HEK293 (cell line): ENCODE measurements around the gene SLC16A11.
A peak's percentile ranks its signal among the peaks of the same experiment; 100 is the strongest.

Experiments
- CTCF ChIP-seq: fragments of 450-650 bp; formaldehyde crosslinking; IDR thresholded peaks from 2 replicates; pipeline ENCODE4 v1.5.1; 2016; ENCODE audit warnings: missing biosample characterization, missing genetic modification characterization
- MYNN ChIP-seq: fragments of 450-650 bp; formaldehyde crosslinking; IDR thresholded peaks from 2 replicates; pipeline ENCODE4 v1.5.1; 2016; ENCODE audit warnings: missing biosample characterization, missing genetic modification characterization, borderline replicate concordance
- SETDB1 ChIP-seq: IDR thresholded peaks from one replicate; pipeline ENCODE4 v1.6.1; 2017; ENCODE audit warnings: mild to moderate bottlenecking, low read length, moderate library complexity, mixed read lengths; ENCODE audit not compliant: insufficient read length
- ZNF223 ChIP-seq: fragments of 450-650 bp; formaldehyde crosslinking; IDR thresholded peaks from 2 replicates; pipeline ENCODE4 v1.5.1; 2016; ENCODE audit warnings: missing biosample characterization, missing genetic modification characterization
- ZNF274 ChIP-seq, 2 experiments: fragments of 200-500 bp in 1 of 2; fragments of 450-650 bp in 1 of 2; sonication (Bioruptor generic) in 1 of 2; formaldehyde crosslinking in 1 of 2; IDR thresholded peaks; 2 replicates each; pipeline versions ENCODE4 v1.5.1 to v1.6.1; 2014 to 2016; ENCODE audit warnings: borderline replicate concordance in 1 of 2, inconsistent platforms in 1 of 2, low read length in 1 of 2, missing biosample characterization in 1 of 2, missing genetic modification characterization in 1 of 2
- ZNF623 ChIP-seq: fragments of 450-650 bp; formaldehyde crosslinking; IDR thresholded peaks from 2 replicates; pipeline ENCODE4 v1.5.1; 2016; ENCODE audit warnings: missing biosample characterization, missing genetic modification characterization
- TF ChIP-seq, protein P1 (sequence below): fragments of 450-650 bp; formaldehyde crosslinking; IDR thresholded peaks from 2 replicates; pipeline ENCODE4 v1.5.1; 2016; ENCODE audit warnings: missing biosample characterization, missing genetic modification characterization

DNA sequence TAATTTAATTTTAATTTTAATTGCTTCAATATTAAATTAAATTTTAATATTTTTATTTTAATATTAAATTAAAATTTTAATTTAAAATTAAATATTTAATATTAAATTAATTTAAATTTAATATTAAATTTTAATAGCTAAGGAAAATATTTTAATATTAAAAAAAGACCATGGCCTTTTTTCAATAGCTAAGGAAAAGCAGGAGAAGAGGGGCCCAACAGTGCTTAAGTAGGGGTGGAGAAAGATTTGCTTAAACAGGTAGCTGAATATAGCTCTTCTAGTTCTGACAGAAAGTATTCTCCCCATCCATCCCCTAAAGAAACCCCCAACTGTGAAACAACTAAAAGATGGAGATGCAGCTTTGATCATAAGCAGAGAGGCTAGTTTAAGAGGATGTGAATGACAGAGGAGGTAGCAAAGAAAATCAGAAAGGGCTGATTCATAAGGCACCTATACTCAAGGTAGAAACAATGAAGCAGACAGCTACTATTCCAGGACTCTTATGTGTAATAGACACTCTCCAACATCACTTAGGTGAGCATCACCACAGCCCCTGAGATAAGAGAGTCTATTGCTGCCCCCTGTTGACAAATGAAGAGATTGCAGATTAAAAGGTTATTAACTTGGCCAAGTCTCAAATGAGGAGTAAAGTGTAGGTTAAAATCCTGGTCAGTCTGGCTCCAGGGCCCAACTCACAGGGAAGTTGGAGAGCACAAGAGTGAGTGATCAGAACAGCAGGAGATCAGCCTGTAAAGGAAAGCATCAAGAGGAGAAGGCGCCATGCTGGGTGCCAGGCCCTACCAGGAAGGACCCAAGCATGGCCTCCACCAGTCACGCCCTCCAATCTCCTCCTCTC is 39.3 kb downstream of the SLC16A11 start:
- TF ChIP-seq CTCF (tag by site-specific recombination) (peak; percentile 58), ZNF223 (tag by site-specific recombination) (no peak), SETDB1 (no peak), ZNF623 (tag by site-specific recombination) (0 out of 2 replicates have a peak, but pooled peaks have one; percentile 24), ZNF274 (IDR thresholded peaks at IDR 0.05; ENCODE audit: low read length) (no peak), ZNF274 (tag by site-specific recombination; IDR thresholded peaks at IDR 0.05; ENCODE audit: borderline replicate concordance) (no peak), MYNN (tag by site-specific recombination) (peak; percentile 77; the same call in 1 of the 2 replicates)
- TF ChIP-seq, protein P1, sequence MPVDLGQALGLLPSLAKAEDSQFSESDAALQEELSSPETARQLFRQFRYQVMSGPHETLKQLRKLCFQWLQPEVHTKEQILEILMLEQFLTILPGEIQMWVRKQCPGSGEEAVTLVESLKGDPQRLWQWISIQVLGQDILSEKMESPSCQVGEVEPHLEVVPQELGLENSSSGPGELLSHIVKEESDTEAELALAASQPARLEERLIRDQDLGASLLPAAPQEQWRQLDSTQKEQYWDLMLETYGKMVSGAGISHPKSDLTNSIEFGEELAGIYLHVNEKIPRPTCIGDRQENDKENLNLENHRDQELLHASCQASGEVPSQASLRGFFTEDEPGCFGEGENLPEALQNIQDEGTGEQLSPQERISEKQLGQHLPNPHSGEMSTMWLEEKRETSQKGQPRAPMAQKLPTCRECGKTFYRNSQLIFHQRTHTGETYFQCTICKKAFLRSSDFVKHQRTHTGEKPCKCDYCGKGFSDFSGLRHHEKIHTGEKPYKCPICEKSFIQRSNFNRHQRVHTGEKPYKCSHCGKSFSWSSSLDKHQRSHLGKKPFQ, result no peak
